MM.1S (cell line): ENCODE data around the gene TMEM44.

Experiments used
- DNase-seq: peaks from one replicate; pipeline ENCODE4 v3.0.0-alpha.2; 2015
- H2AFZ ChIP-seq: fragments of 300-600 bp; sonication (generic); 2 replicates; pipeline ENCODE4 v1.6.0; 2016; ENCODE audit warnings: antibody characterized with exemption, low read length
- H3F3A ChIP-seq: fragments of 300-600 bp; sonication (generic); 2 replicates; pipeline ENCODE4 v1.6.1; 2016; ENCODE audit warnings: mild to moderate bottlenecking, antibody characterized with exemption, low read length, moderate library complexity, mixed read lengths; ENCODE audit not compliant: insufficient read depth
- H3K27ac ChIP-seq: fragments of 300-600 bp; sonication (generic); 2 replicates; pipeline ENCODE4 v1.5.1; 2016; ENCODE audit warnings: mild to moderate bottlenecking, low read length
- H3K27me3 ChIP-seq: fragments of 300-600 bp; sonication (generic); replicated peaks from 2 replicates; pipeline ENCODE4 v1.6.0; 2016; ENCODE audit warnings: low read length; ENCODE audit not compliant: insufficient read depth
- H3K36me3 ChIP-seq: fragments of 300-600 bp; sonication (generic); replicated peaks from 2 replicates; pipeline ENCODE4 v1.6.1; 2016; ENCODE audit warnings: mild to moderate bottlenecking, low read length, mixed read lengths; ENCODE audit not compliant: insufficient read depth
- H3K4me1 ChIP-seq: fragments of 300-600 bp; sonication (generic); 2 replicates; pipeline ENCODE4 v1.6.1; 2016; ENCODE audit warnings: low read length, mixed read lengths
- H3K4me2 ChIP-seq: fragments of 300-600 bp; sonication (generic); 2 replicates; pipeline ENCODE4 v1.6.0; 2016; ENCODE audit warnings: low read depth, low read length
- H3K4me3 ChIP-seq: fragments of 300-600 bp; sonication (generic); 2 replicates; pipeline ENCODE4 v1.5.1; 2016; ENCODE audit warnings: low read length, mixed read lengths
- H3K79me2 ChIP-seq: fragments of 300-600 bp; sonication (generic); 2 replicates; pipeline ENCODE4 v1.6.1; 2016; ENCODE audit warnings: mixed run types, low read length, mixed read lengths
- H3K9ac ChIP-seq: fragments of 300-600 bp; sonication (generic); 2 replicates; pipeline ENCODE4 v1.6.1; 2016; ENCODE audit warnings: low read length, mixed read lengths
- H3K9me2 ChIP-seq: fragments of 300-600 bp; sonication (generic); replicated peaks from 2 replicates; pipeline ENCODE4 v1.6.1; 2016; ENCODE audit warnings: mild to moderate bottlenecking, low read length, mixed read lengths; ENCODE audit not compliant: insufficient read depth
- H3K9me3 ChIP-seq: fragments of 300-600 bp; sonication (generic); replicated peaks from 2 replicates; pipeline ENCODE4 v1.6.1; 2016; ENCODE audit warnings: mild to moderate bottlenecking, low read length, mixed read lengths; ENCODE audit not compliant: insufficient read depth
- H4K20me1 ChIP-seq: fragments of 300-600 bp; sonication (generic); 2 replicates; pipeline ENCODE4 v1.6.1; 2016; ENCODE audit warnings: mild to moderate bottlenecking, low read length, moderate library complexity, mixed read lengths; ENCODE audit not compliant: insufficient read depth
- CTCF ChIP-seq: fragments of 300-600 bp; sonication (generic); IDR thresholded peaks from 2 replicates; pipeline ENCODE4 v1.5.1; 2016; ENCODE audit warnings: antibody characterized with exemption, low read length, mixed read lengths
- EZH2 ChIP-seq: fragments of 300-600 bp; sonication (generic); optimal IDR thresholded peaks from 2 replicates; pipeline ENCODE3; 2017; ENCODE audit warnings: low read depth, mild to moderate bottlenecking, antibody characterized with exemption, low read length, mixed read lengths
- EZH2phosphoT487 ChIP-seq: fragments of 300-600 bp; sonication (generic); IDR thresholded peaks from 2 replicates; pipeline ENCODE4 v1.6.1; 2018; ENCODE audit warnings: antibody characterized with exemption, low read length

The TMEM44 gene

DNA sequence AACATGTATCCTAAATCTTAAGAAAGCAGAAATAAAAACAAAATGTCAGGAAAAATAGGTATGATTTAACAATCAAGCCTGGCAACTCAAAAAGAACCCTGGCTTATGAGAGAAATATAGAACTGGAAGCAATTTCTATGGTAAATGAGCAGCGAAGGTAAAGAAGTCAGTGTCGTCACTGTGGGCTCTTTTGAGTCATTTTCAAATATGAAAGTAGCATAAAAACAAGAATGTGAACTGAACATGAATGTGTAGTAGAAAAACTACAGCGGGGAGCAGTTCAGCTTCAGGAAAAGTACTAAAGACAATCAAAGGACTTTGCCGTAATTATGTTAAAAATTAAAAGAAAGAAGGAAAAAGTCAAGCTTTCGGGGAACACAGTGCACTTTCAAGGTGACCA is 21.2 kb upstream of the TMEM44 start:
- Histone ChIP-seq H3F3A (no peaks in the 10 kb centered on the region), H3K4me1 (no peaks in the 10 kb centered on the region), H4K20me1 (no peaks in the 10 kb centered on the region), H3K9me3 (no peaks in the 10 kb centered on the region), H3K4me3 (no peak overlapping the region), H3K36me3 (peaks cover 34% of the 10 kb centered on the region), H3K9ac (no peak overlapping the region), H3K9me2 (no peaks in the 10 kb centered on the region), H3K27ac (no peak overlapping the region), H3K27me3 (no peaks in the 10 kb centered on the region), H3K79me2 (no peaks in the 10 kb centered on the region; the same call in 1 of the 2 replicates), H2AFZ (no peak overlapping the region), H3K4me2 (no peak overlapping the region)
- TF ChIP-seq EZH2 (no peak), CTCF (no peak), EZH2phosphoT487 (no peak)
- no peak for DNase-seq

DNA sequence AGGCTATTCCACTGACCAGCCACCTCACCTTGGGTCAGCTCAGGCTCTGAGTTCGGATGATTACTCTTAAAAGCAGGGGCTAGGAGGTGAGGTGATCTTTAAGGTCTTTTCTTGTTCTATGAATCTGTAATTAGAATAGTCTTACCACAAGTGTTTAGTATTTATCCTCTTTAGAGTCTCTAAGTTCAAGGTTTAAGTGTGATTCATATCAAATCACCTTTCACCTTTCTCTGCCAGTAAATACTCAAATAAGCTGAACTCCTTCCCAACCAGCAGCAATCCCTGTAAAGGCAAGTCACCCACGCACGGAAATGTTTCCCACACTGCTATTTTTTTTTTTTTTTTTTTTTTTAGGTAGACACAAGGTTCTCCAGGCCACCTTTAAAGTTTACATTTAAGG is 14.5 kb upstream of the TMEM44 start:
- no peak overlapping the region for H3K4me2 ChIP-seq
- no peak overlapping the region for H3K27ac ChIP-seq
- H3K9ac ChIP-seq, result no peak overlapping the region
- no peaks in the 10 kb centered on the region; the same call in 1 of the 2 replicates for H3K79me2 ChIP-seq
- peaks cover 32% of the 10 kb centered on the region for H3K36me3 ChIP-seq
- no peak overlapping the region for H3K4me3 ChIP-seq
- TF ChIP-seq EZH2 (no peak), CTCF (no peak), EZH2phosphoT487 (no peak)
- no peaks in the 10 kb centered on the region for H3K9me3 ChIP-seq
- H2AFZ ChIP-seq, result no peak overlapping the region
- H3K9me2 ChIP-seq, result no peaks in the 10 kb centered on the region
- H4K20me1 ChIP-seq, result no peaks in the 10 kb centered on the region
- H3K27me3 ChIP-seq, result no peaks in the 10 kb centered on the region
- no peaks in the 10 kb centered on the region for H3F3A ChIP-seq
- no peak for DNase-seq
- no peaks in the 10 kb centered on the region for H3K4me1 ChIP-seq

DNA sequence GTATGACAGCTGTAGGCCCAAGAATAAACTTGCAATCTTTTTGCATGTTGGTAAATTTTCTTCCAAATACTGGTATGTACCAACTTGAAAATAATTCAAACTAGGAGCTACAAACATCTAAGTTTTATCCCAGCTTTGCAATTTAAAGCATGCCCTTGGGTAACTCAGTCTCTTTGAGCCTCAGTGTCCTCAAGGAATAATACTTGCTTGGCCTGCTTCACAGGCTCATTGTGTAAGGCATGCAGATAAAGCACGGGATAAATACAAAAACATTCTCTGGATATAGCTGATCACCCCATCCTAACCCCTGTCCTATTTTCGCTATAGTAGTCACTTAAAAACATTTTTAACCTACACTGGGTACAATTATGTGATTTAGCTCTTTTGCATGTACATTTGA is 9.6 kb upstream of the TMEM44 start:
- no peaks in the 10 kb centered on the region for H4K20me1 ChIP-seq
- no peaks in the 10 kb centered on the region for H3K4me1 ChIP-seq
- H3K4me2 ChIP-seq, result no peak overlapping the region
- no peaks in the 10 kb centered on the region for H3K9me3 ChIP-seq
- H3K79me2 ChIP-seq, result no peaks in the 10 kb centered on the region
- DNase-seq, result no peak
- no peaks in the 10 kb centered on the region for H3F3A ChIP-seq
- no peaks in the 10 kb centered on the region for H3K9me2 ChIP-seq
- no peak overlapping the region for H3K9ac ChIP-seq
- H3K27ac ChIP-seq, result no peak overlapping the region
- H3K4me3 ChIP-seq, result no peak overlapping the region
- peaks cover 19% of the 10 kb centered on the region; the same call in 1 of the 2 replicates for H3K36me3 ChIP-seq
- H2AFZ ChIP-seq, result no peak overlapping the region
- H3K27me3 ChIP-seq, result no peaks in the 10 kb centered on the region
- TF ChIP-seq CTCF (no peak), EZH2 (no peak), EZH2phosphoT487 (no peak)
